Activated CD8-positive, alpha-beta memory T cell treated with anti-CD3 and anti-CD28 coated beads for 4 hours (primary cell): ENCODE measurements around the gene OTC.

Experiments
- DNase-seq, 2 donors: peaks; one replicate each; pipeline ENCODE4 v3.0.0-alpha.2; 2020; ENCODE audit warnings: low read depth in 2 of 2

OTC gene

DNA sequence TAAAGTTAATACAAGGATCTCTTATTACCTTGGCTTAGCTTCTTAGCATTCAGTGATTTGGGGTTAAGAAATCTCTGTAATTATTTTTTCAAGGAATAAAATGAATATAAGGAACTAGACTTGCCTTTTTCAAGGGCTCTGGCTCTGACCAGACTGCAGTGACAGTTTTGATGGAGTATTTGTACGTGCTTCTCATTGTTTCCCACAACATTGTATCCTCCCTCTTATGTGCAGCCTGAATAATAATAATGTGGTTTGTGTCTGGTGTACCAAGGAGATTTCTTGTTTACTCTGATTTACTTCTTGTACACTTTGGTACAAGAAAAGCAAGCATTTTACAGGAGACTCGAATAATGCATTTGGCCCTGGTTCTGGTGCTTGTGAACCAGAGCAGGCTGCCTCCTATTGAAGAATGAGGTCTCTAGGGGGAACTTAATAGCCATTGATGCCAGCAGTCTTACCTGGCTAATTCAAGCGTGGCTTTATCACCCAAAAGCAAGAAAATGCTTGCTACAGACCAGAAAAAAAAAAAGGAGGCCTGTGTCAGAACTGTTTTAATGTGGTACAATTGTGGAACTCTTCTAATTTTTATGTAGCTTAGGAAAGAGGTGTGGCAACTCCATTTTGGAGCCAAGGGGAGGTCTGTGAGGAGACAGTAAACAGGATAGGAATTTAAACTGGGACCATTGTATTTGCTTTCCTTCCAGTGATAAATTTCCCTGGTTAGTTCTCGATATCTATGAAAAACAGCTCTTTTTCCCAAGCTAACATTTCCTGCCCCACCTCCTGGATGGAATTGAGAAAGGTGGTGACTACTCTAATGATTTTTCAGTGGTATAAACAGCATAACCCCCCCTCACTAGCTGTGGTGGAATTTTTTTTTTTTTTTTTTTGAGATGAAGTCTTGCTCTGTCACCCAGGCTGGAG lies 5.6 kb downstream of the OTC start:
- no peak for DNase-seq

DNA sequence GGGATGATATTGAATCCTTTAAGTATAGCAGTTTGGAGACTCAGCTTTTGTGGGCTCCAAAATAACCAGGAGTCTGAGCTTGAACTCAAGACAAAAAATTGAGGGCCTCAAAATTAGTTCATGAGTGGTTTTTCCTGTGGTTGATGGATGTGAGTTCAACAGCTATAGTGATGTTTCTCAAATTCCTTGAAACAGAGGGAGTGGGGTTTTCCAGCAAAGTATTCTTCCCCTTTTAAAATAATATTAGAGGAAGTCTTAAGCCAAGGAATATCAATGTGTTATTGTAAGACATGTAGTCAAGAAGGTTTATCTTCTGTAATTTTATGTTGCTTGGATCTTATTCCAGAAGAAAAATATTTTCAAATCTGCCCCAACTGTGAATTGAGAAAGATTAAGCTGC lies 10.6 kb downstream of the OTC start:
- no peak for DNase-seq

DNA sequence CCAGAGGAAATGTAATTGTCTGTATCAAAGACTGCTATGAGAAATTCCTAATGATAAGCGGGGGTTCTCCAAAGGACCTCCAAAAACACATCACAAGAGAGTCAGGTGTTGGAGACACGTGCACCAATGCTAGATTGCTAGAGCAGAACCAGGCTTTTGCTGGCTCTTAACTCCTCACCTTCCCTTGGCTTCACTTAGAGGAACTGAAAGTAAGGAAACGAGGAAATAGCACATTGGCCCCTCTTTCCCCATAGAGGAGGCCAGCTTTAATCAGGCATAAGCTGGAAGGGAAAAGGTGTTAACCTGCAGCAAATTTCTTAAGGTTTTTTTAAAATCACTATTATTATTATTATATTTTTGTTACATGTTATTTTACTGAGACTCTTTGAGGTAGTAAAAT lies 13.6 kb downstream of the OTC start:
- DNase-seq, result no peak

DNA sequence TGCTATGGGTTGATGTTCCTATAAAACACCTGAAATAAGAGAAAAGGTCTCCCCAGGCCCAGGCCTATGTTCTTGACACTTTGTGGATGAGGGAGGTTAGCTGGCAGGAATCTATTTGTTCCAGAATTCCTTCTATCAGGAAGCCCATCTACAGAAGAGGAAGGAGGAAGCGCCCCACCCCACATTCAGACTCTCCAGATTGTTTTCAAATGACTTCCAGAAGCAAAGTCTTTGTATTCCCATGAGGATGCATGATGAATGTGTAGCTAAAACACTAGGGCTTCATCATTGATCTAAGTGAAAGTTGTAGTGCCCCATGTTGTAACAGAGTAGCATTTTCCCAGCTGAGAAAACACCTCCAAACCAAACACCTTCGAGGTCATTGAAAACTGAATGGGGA lies 16.4 kb downstream of the OTC start:
- DNase-seq, result no peak

DNA sequence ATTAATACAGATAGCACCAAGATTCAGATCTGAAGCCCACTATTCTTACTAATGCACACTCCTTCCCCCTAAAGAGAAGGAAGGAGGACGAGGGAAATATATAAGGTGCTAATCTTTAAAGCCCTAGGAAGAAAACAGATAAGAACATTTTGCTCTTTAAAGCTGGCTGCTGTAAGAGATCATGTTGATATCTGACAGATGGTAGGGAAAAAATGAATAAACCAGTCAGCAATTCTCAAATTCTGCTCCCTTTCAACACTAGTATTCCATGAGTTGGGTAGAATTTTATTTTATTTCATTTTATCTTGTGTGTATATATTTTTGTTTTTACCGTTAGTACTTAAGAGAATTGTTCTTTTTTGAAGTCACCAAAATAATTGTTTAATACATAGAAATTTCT lies 19.2 kb downstream of the OTC start:
- no peak for DNase-seq

DNA sequence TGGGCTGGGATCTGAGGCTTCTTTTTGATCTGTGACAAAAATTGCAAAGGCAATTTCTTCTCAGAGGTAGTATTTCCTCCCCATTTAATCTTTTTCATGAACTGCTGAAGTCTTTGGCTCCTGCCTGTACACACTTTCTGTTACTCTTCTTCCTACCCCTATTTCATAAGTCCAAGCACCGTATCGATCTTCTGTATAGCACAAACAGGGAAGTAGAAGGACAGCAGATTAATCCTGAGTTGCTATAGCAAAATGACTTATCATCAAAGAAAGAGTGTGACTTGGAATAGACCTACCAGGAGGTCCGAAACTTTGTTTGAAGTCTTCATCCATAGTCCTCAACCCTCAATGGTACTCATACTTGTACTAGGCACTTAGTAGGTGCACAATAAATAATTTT lies 22.0 kb downstream of the OTC start:
- DNase-seq, result no peak

DNA sequence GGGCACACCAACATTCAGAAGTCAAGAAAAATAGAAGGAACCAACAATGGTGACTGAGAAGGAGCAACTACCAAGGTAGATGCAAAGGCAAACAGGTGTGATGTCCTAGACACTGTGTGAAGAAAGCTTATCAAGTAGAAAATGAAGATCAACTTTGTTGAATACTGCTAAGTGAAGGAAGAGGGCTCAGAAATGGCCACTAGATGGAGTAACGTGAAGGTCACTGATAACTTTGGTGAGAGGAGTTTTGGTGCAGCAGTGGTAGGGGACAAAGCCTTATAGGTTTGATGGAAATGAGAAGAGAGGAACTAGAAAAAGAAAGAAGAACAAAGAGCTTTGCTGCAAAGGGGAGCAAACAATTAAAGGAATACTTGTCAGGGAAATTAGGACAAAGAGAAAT lies 23.5 kb downstream of the OTC start:
- no peak for DNase-seq

DNA sequence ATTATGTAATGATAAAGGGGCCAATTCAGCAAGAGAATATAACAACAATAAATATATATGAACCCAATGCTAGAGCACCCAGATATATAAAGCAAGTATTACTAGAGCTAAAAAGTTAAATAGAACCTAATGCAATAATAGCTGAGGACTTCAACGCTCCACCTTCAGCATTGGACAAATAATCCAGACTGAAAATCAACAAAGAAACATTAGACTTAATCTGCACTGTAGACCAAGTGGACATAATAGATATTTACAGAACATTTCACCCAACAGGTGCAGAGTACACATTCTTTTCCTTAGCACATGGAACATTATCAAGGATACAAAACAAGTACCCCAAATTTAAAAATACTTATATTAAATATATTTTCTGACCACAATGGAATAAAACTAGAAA lies 24.3 kb downstream of the OTC start:
- no peak for DNase-seq

DNA sequence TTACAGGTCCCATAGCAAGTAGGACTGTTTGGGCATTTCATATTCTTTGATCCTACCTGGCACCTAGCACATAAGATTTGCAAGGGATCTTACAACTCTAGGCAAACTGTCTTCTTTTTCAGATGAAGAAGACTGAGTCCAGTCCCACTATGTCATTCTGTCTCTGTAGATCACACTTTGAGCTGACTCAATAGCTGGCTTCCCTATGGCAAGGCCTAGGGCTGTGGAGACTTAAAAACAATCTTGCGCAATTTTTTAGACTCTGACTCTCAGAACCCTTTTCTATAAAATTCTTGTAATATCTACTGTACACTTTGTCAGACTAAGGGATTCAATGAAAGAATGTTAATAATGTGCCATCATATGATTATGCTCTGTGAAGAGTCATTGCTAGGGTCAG lies 26.7 kb downstream of the OTC start:
- DNase-seq, result no peak

DNA sequence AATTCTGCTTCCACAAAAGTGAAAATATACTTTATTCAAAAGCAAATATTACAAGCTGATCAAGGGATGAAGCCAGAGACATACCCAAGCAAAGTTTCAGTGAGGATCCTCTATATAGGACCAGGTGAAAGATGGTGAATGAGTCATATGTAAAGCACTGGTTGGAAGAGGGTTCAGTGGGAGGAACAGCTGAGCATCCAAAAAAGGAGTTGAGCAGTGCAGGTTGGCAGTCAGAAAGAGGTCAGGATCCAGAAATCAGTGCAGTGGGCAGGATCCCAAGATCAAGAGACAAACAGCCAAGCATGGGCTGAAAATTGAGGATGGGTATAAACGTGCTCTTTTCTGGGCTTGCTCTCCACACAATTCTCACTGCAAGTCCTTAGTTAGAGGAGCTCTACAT lies 30.3 kb downstream of the OTC start:
- DNase-seq, result no peak

DNA sequence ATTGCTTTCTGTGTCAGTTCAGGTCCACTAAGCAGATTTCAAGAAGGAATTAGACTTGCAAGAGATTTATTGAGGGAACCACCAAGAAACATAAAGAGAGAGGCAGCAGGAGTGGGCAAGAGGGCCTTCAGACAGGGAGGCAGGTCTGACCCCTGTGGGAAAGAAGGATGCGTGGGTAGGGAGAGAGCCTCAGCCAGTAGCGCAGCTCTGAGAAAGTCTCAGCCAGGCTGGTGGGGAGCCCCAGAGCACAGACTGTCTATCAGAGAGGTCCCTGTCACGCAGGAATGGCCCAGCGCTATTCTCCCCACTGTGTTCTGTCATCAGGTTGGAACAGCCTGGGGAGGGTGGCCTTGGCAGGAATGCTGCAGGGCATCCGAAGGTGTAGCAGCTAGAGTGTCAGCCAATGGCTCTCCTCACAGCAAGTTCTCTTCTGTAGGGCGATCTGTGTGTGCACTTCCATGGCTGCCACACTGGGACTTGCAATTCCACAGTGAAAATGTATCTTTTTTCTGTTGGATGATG lies 48.0 kb downstream of the OTC start:
- DNase-seq, result no peak

DNA sequence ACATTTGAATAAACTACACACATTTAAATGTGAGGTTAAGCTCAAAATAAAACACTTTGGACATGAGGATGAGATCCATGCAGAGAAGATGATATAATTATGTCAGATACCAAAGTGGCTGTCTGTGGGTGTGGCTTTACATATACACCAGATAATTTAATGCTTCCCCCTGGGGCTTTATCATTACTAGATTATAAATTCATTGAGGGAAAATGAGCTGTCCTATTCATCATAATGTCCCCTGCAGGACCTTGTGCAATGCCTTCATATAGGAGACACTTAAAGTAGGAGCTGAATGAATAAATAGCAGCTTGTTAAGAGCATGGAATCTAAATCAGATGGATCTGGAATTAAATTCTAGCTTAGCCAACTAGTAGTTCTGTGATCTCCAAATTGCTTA lies 49.7 kb downstream of the OTC start:
- DNase-seq, result no peak

DNA sequence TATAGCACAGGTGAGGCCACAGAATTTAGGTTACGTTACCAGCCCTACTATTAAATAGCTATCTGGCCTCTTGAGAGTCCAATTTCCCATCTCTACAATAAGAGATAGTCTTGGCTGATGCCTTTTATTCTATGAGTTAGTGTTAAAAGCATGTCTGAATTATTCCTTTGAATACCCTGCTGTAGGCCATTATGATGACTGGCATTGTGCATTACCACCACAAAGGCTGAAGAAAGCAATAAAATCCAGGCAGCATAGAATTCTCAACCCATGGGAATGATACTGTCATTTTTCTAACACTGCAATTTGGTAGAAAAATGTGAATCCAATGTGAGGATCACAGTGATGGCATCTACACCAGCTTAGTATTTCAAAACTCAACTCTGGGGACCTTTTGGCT lies 51.4 kb downstream of the OTC start:
- DNase-seq, result no peak

DNA sequence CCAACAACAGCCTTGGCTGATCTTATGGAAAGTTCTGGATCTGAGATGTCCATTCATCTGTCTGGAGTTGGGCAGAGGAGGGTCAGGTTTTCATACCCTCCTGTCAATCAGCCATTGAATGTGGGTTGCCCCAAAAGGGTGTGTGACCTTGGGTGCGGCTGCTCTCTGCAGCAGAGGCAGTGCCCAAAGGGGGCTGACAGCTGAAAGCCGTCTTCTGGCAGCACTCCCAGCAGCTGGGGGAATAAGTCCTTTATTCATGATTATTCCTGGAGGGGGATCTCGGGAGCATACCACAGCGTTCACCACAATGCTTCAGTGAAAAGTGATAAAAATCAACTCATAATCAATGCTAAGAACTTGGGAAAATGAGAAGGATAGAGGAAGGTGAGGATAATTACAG lies 54.7 kb downstream of the OTC start:
- no peak for DNase-seq

DNA sequence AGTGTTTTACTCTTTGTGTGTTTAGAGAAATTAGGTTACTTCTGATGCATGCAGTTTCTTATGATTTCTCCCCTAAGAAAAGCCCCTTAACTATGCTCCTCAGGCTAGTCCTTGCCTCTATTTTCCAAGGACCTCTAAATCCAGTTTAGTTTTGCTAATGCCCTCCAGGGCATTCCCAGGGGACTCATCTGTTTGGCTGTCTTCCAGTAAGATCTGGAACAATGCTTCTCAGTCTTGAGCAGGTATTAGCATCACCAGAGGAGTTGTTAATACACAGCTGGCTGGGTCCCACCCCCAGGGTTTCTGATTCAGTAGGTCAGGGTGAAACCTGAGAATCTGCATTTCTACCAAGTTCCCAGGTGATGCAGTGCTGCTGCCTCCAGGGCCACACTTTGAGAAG lies 56.9 kb downstream of the OTC start:
- DNase-seq, result no peak

DNA sequence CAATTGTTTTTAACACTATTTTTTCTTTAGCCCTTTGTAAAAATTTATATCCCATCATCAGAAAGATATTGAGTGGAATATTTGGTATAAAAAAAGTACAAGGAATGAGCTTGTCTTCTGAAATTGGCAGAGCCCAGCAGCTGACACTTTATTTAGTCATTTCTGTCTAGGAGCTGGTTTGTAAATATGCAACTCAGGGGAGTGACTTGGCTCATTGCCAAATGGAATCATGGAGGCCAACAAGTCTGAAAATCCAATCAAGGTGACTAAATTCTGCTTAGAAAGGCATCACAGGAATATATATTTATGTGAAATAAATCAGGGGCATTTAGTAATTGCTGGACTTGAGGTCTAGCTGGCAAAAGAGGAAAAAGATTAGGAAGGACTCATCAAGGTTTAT lies 74.4 kb downstream of the OTC start:
- DNase-seq, result no peak

DNA sequence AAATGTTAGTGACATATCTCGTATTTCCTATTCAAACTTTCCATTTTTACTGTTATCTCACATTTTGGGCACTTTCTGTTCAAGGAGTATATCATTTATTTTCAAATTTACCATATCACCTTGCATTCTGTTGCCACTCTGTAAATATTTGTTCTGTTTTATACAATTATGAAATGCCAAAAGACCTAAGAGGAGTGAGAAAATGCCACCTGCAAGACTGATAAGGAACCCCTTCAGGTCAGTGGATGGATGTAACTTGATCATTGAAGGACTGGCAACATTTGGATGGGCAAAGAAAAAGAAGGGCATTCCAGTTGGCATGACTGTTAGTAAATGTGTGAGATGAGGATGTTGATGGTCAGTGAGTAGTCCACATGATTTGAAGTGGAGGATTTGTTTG lies 79.1 kb downstream of the OTC start:
- no peak for DNase-seq

DNA sequence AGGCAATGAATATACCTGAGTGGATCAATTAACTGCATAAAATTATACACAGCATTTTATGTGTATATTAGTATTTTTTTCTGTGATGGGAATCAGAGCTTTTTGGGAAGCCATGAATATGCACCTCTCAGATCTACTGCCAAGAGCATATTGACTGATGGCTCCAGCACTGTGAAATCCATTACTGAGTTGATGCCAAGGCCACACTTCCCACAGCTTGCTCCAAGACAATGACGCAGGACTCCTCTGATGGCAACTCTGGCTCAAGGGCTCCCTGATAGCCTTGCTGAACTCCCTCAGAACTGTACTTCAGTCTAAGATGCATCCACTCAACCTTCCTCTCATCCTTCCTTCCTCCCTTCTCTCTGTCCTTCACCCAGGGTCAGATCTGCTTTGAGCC lies 82.7 kb downstream of the OTC start:
- DNase-seq, result no peak

DNA sequence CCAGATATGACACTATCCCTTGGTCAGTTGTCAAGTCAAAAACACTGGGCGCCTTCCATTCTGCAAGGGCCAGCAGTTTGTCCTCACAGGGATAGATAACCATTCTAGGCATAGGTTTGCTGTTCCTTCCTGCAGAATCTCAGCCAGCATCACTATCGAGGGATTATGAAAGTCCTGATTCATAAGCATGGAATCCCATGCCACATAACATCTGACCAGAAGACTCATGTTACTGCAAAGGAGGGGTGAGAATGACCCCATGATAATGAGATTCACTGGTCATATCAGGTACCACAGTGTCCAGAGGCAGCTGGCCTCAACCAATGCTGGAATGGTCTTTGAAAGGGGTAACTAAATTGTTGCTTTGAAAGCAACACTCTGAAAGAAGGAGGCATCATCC lies 84.7 kb downstream of the OTC start:
- DNase-seq, result no peak

DNA sequence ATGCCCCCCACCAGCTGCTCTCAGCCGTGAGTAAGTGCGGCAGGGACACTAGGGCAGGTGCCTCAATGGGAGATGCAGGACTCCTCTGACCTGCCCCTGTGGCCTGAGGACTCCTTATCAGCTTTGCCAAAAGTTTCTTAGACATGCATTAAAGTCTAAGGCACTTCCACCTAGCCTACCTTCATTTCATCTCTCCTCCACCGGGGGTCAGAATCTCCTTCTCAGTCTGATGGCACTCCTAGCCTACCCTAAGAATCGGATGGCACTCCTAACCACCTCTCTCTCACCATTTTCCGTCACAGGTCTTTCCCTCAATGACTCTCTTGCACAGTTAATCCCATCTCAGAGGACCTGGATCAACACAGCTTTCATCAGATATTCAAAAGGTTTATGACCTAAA lies 85.9 kb downstream of the OTC start:
- DNase-seq, result no peak

DNA sequence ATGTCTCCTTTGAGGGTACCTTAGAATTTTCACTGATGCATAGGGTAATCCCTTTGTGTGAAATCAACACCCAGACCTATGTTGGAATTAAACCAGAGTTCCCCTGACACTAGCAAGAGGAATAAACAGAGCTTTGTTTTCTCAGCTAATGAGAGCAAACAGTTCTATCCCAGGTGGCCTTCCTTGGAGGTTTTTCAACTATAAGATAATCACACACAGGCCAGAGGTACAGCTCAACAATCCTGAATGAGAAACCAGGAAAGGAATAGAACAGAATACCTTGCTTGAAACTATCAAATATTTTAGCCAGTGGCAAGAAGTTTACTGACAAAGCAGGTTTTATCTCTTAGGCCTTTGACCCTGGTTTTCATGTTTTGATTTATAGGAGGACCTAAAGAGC lies 100.2 kb downstream of the OTC start:
- no peak for DNase-seq

DNA sequence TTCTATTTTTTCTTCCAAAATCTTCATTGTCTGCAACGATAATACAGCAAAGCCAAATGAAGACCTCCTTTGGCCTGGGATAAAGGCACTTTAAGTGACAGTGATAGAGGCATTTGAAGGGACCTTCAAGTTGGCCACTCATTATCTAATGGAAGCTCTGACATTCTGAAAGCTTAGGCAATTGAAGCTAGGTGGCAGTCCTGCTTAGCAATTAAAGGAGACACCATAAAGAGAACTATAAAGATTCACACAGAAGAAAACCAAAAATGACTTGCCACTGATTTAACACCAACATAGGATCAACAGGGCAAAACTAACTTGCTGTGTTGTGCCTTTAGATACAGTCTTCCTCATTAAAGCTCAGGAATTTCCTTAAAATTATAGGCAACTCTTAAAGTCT lies 105.7 kb downstream of the OTC start:
- DNase-seq, result no peak

DNA sequence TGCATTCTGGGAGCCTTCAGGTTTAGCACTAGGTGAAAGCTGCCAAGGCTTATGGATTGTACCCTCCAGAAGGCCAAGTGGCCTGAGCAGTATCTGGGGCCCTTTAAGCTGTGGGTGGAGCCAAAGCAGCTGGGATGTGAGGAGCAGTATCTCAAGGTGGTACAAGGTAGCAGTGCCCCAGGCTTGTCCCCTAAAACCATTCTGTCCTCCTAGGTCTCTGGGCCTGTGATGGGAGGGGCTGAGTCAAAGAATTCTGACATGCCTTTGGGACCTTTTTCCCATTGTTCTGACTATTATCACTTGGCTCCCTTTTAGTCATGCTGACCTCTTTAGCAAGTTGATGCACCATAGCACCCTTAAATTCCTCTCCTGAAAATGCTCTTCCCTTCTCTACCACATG lies 109.9 kb downstream of the OTC start:
- no peak for DNase-seq

DNA sequence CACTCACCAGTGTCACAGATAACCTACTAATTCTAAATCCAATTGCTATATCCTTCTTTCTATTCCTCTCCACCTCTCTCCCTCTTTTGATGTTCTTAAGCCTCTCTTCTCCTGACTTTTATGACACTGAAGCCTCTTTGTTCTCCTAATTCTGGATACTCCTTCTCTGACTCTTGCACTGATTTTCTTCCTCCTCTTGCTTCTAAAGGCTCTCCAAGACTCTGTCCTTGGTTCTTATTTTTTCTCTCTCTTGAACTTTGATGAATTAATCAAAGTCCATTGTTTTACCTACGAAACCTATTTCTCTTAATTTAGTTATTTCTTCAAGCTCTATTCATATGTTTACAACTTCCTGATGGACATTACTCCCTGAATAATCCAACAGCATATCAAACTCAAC lies 113.3 kb downstream of the OTC start:
- no peak for DNase-seq
